GM10847 (cell line): ENCODE results near the gene TMEM145.

Experiments
- POLR2A ChIP-seq: IDR thresholded peaks from 2 replicates; pipeline ENCODE4 v1.6.1; 2011; ENCODE audit not compliant: insufficient read length; ENCODE audit errors: extremely low read depth

The TMEM145 gene

GRCh38 chr19:42316223-42317211, 3.4 kb downstream of the TMEM145 start:
- no peak for TF ChIP-seq POLR2A

GRCh38 chr19:42317535-42317934, 4.4 kb downstream of the TMEM145 start:
- no peak for TF ChIP-seq POLR2A

- no peak for TF ChIP-seq POLR2A
Observed at GRCh38 chr19:42322305-42322704, 9.2 kb downstream of the TMEM145 start.

- TF ChIP-seq POLR2A = no peak
Observed at GRCh38 chr19:42323473-42323851, 10.4 kb downstream of the TMEM145 start.

- no peak for TF ChIP-seq POLR2A
Observed at GRCh38 chr19:42323852-42324654, 10.9 kb downstream of the TMEM145 start.

- no peak for TF ChIP-seq POLR2A
Observed at GRCh38 chr19:42324655-42325307, 11.7 kb downstream of the TMEM145 start.

GRCh38 chr19:42325308-42325895, 12.3 kb downstream of the TMEM145 start, which contains the start of gene MEGF8:
MEGF8 (plus strand) TSS chr19:42325635; CDS start chr19:42326244, 609 bp downstream.
- peak; percentile 54 for TF ChIP-seq POLR2A

GRCh38 chr19:42325896-42326771, 13.0 kb downstream of the TMEM145 start:
- TF ChIP-seq POLR2A = no peak

- TF ChIP-seq POLR2A = no peak
Observed at GRCh38 chr19:42326969-42327368, 13.9 kb downstream of the TMEM145 start.

GRCh38 chr19:42327381-42327780, 14.3 kb downstream of the TMEM145 start:
- TF ChIP-seq POLR2A = no peak

- TF ChIP-seq POLR2A = no peak
Observed at GRCh38 chr19:42328106-42328505, 15.0 kb downstream of the TMEM145 start.

GRCh38 chr19:42328854-42329253, 15.7 kb downstream of the TMEM145 start:
- TF ChIP-seq POLR2A = no peak

- TF ChIP-seq POLR2A = no peak
Observed at GRCh38 chr19:42330241-42330711, 17.2 kb downstream of the TMEM145 start.

GRCh38 chr19:42332059-42332458, 18.9 kb downstream of the TMEM145 start:
- no peak for TF ChIP-seq POLR2A
